ENCODE data around the gene NEDD1.

DNA sequence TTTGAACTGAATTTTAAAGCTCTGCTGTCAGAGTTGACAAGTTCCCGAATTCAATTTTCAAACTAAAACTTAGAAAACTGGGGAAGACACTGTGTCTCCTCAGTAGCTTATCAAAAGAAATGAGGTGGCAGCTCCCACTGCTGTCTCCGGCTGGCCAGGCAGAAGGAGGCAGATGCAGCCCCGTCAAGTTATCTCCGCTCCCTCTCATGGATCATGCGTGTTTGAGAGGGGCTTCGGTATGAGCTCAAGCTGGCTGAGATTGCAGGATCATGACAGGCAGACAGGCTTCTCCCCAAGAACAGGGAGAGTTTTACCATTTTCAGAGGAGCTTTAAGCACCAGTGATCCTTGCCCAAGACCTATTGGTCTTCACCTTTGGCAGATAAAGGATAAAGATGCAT, 88.8 kb downstream of the NEDD1 start:
- TF ChIP-seq POLR2AphosphoS5 (IDR thresholded peaks at IDR 0.05) (no peak), POLR2A (IDR thresholded peaks at IDR 0.05) (no peak)
- TF ChIP-seq, protein P1, sequence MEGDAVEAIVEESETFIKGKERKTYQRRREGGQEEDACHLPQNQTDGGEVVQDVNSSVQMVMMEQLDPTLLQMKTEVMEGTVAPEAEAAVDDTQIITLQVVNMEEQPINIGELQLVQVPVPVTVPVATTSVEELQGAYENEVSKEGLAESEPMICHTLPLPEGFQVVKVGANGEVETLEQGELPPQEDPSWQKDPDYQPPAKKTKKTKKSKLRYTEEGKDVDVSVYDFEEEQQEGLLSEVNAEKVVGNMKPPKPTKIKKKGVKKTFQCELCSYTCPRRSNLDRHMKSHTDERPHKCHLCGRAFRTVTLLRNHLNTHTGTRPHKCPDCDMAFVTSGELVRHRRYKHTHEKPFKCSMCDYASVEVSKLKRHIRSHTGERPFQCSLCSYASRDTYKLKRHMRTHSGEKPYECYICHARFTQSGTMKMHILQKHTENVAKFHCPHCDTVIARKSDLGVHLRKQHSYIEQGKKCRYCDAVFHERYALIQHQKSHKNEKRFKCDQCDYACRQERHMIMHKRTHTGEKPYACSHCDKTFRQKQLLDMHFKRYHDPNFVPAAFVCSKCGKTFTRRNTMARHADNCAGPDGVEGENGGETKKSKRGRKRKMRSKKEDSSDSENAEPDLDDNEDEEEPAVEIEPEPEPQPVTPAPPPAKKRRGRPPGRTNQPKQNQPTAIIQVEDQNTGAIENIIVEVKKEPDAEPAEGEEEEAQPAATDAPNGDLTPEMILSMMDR (IDR thresholded peaks at IDR 0.05) = no peak
